ENCODE data around the gene HES5.

GRCh38 chr1:2556277-2556677 lies 26.2 kb upstream of the HES5 start, which contains the start of gene TNFRSF14:
- no peak for TF ChIP-seq CTCF (IDR thresholded peaks at IDR 0.05; ENCODE audit: insufficient read depth, low read length, poor library complexity, severe bottlenecking)
- TF ChIP-seq EZH2phosphoT487 (conservative IDR thresholded peaks at IDR 0.05; ENCODE audit: low read length) = no peak

All from SU-DHL-6 (cell line).